Measurements from ENCODE around the gene NKX6-2.
"Not testable (repeated sequence)": the region's sequence is repeated elsewhere in the genome, so short reads cannot be mapped to it uniquely, and the experiment has no call there.

Gene NKX6-2

GRCh38 chr10:132797986-132798385 is 12.0 kb upstream of the NKX6-2 start:
- not testable (repeated sequence) for DNase-seq (ENCODE audit: low read depth in 2 of 2)

- no peak for DNase-seq (ENCODE audit: low read depth in 2 of 2)
These were observed 10.9 kb upstream of the NKX6-2 start for GRCh38 chr10:132796846-132797245.

- no peak for DNase-seq (ENCODE audit: low read depth in 2 of 2)
These were observed 8.2 kb upstream of the NKX6-2 start for GRCh38 chr10:132793871-132794849.

- no peak for DNase-seq (ENCODE audit: low read depth in 2 of 2)
These were observed 7.3 kb upstream of the NKX6-2 start for GRCh38 chr10:132793213-132793612.

- DNase-seq (ENCODE audit: low read depth in 2 of 2), result no peak
These were observed 6.8 kb upstream of the NKX6-2 start for GRCh38 chr10:132792796-132793195.

GRCh38 chr10:132792099-132792498 is 6.2 kb upstream of the NKX6-2 start:
- not testable (repeated sequence) for DNase-seq (ENCODE audit: low read depth in 2 of 2)

- no peak for DNase-seq (ENCODE audit: low read depth in 2 of 2)
These were observed 5.2 kb upstream of the NKX6-2 start for GRCh38 chr10:132790934-132791829.

GRCh38 chr10:132790470-132790869 is 4.5 kb upstream of the NKX6-2 start:
- DNase-seq (ENCODE audit: low read depth in 2 of 2), result no peak

GRCh38 chr10:132789659-132790148 is 3.8 kb upstream of the NKX6-2 start:
- no peak for DNase-seq (ENCODE audit: low read depth in 2 of 2)

- no peak for DNase-seq (ENCODE audit: low read depth in 2 of 2)
These were observed 2.9 kb upstream of the NKX6-2 start for GRCh38 chr10:132788831-132789219.

- no peak for DNase-seq (ENCODE audit: low read depth in 2 of 2)
These were observed 2.4 kb upstream of the NKX6-2 start for GRCh38 chr10:132788180-132788830.

- DNase-seq (ENCODE audit: low read depth in 2 of 2), result no peak
These were observed 1.7 kb upstream of the NKX6-2 start for GRCh38 chr10:132787495-132788179.

GRCh38 chr10:132786884-132787494 is 1.0 kb upstream of the NKX6-2 start:
- no peak for DNase-seq (ENCODE audit: low read depth in 2 of 2)

GRCh38 chr10:132786476-132786883 is 533 bp upstream of the NKX6-2 start:
- DNase-seq (ENCODE audit: low read depth in 2 of 2), result no peak

GRCh38 chr10:132784866-132785722 is 853 bp downstream of the NKX6-2 start:
- DNase-seq (ENCODE audit: low read depth in 2 of 2), result no peak

GRCh38 chr10:132783940-132784865 is 1.7 kb downstream of the NKX6-2 start:
- no peak for DNase-seq (ENCODE audit: low read depth in 2 of 2)

GRCh38 chr10:132783165-132783939 is 2.6 kb downstream of the NKX6-2 start:
- DNase-seq (ENCODE audit: low read depth in 2 of 2), result no peak

- no peak for DNase-seq (ENCODE audit: low read depth in 2 of 2)
These were observed 4.4 kb downstream of the NKX6-2 start for GRCh38 chr10:132781556-132781955.

All from stimulated activated CD8-positive, alpha-beta memory T cell treated with anti-CD3 and anti-CD28 coated beads, Interleukin-15, amount 100 ng/mL, for 4 hours (primary cell).